DND-41 (cell line): Measurements from ENCODE around the gene NRXN3.

ENCODE experiments used
- CTCF ChIP-seq: IDR thresholded peaks from 2 replicates; pipeline ENCODE4 v1.5.1; 2012; ENCODE audit warnings: borderline replicate concordance, low read length, moderate library complexity, mild to moderate bottlenecking; ENCODE audit not compliant: poor library complexity, severe bottlenecking; ENCODE audit errors: extremely low read depth
- EZH2 ChIP-seq: IDR thresholded peaks from 3 replicates; pipeline ENCODE4 v1.6.1; 2012; ENCODE audit warnings: borderline replicate concordance, low read depth, mild to moderate bottlenecking, moderate library complexity, low read length, inconsistent platforms; ENCODE audit not compliant: severe bottlenecking

DNA sequence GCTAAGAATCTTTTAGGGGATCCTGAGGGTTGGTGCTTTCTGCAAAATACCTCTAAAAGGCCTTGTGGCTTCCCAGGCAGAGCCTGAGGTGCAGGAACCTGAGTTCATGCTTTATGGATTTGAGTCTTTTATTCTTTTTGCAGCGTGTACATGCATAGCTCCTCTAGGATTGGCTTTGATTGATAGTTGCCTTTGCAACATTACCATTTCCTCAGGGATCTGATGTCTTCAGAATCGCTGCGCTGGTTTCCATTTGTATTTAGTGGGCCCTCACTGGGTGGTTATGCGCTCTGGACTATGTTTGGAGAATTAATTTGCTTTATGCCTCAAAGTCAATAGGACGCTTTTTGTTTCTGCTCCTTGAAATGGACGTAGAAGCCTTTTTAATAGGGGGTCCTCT, 16.1 kb downstream of the NRXN3 start:
- no peak for TF ChIP-seq CTCF
- TF ChIP-seq EZH2, result no peak
